K562 (cell line): Measurements from ENCODE around the gene PGPEP1. TPM values are rescaled to one million over a fixed set of nuclear protein-coding genes. Genes with fewer than 3 reads are reported as not detected.

Source experiments
- CBFA2T2 ChIP-seq: fragments of 450-650 bp; conservative IDR thresholded peaks from 2 replicates; pipeline ENCODE4 v1.6.1; 2017; ENCODE audit warnings: mild to moderate bottlenecking
- CBFB ChIP-seq: sonication (generic); formaldehyde crosslinking; IDR thresholded peaks from 2 replicates; pipeline ENCODE4 v1.4.0; 2020; ENCODE audit warnings: mild to moderate bottlenecking, missing genetic modification reagents
- EP400 ChIP-seq: fragments of 450-650 bp; IDR thresholded peaks from 2 replicates; pipeline ENCODE4 v1.6.1; 2017; ENCODE audit warnings: antibody characterized with exemption, mild to moderate bottlenecking, moderate library complexity
- EWSR1 ChIP-seq: fragments of 450-650 bp; IDR thresholded peaks from 2 replicates; pipeline ENCODE4 v1.6.1; 2018; ENCODE audit warnings: borderline replicate concordance, mild to moderate bottlenecking, low read depth, moderate library complexity; ENCODE audit not compliant: partially characterized antibody
- HMGN3 ChIP-seq: IDR thresholded peaks from 2 replicates; pipeline ENCODE4 v1.6.1; 2011; ENCODE audit warnings: borderline replicate concordance, low read depth, mild to moderate bottlenecking, mixed read lengths, low read length; ENCODE audit not compliant: insufficient read length; ENCODE audit errors: extremely low read depth
- ILK ChIP-seq: fragments of 450-650 bp; IDR thresholded peaks from 2 replicates; pipeline ENCODE4 v1.6.1; 2016; ENCODE audit warnings: missing genetic modification characterization, low read depth, mild to moderate bottlenecking, missing compliant biosample characterization, moderate library complexity, borderline replicate concordance
- KAT7 ChIP-seq: sonication (generic); formaldehyde crosslinking; IDR thresholded peaks from 2 replicates; pipeline ENCODE4 v1.8.0; 2022; ENCODE audit warnings: missing genetic modification reagents, mild to moderate bottlenecking, borderline replicate concordance
- MEIS2 ChIP-seq: fragments of 450-650 bp; IDR thresholded peaks from 2 replicates; pipeline ENCODE4 v1.6.1; 2014; ENCODE audit warnings: mild to moderate bottlenecking; ENCODE audit not compliant: partially characterized antibody
- PHF21A ChIP-seq: fragments of 450-650 bp; IDR thresholded peaks from 2 replicates; pipeline ENCODE4 v1.6.1; 2017; ENCODE audit warnings: low read depth, borderline replicate concordance
- ZEB2 ChIP-seq: fragments of 450-650 bp; IDR thresholded peaks from 2 replicates; pipeline ENCODE4 v1.6.1; 2016
- ZFP36 ChIP-seq: fragments of 150-350 bp; IDR thresholded peaks from 2 replicates; pipeline ENCODE4 v1.6.1; 2018; ENCODE audit warnings: low read length, low read depth; ENCODE audit not compliant: partially characterized antibody
- polyA plus RNA-seq, 8 experiments: library from polyadenylated mRNA; depleted of rRNA in 4 of 8; stranded (reverse) in 5 of 8; unstranded in 3 of 8; fragments of >200 nt; fragmentation: Nextera tagmentation in 2 of 8; fragmentation: Illumina TruSeq in 1 of 8; extraction: Ambion mirVana in 2 of 8; extraction: Trizol in 1 of 8; gene quantifications; 2 replicates each; pipeline versions ENCODE4 v1.2.1 to v1.2.3, GENCODE V29; 2011 to 2014; ENCODE audit warnings: inconsistent platforms in 1 of 8, missing spikeins in 1 of 8
- total RNA-seq, 7 experiments: library from RNA; depleted of rRNA in 6 of 7; stranded (reverse); fragments of >200 nt in 6 of 7; fragmentation: Illumina TruSeq in 2 of 7; extraction: Trizol in 2 of 7; gene quantifications; 2 replicates each; pipeline versions ENCODE4 v1.2.1 to v1.2.3, GENCODE V29; 2011 to 2021; ENCODE audit warnings: low replicate concordance in 1 of 7
- TF ChIP-seq, protein P1 (sequence below), 2 experiments: fragments of 450-650 bp; IDR thresholded peaks; 2 replicates each; pipeline ENCODE4 v1.6.1; 2016; ENCODE audit warnings: mild to moderate bottlenecking in 2 of 2, borderline replicate concordance in 1 of 2, low read depth in 1 of 2, moderate library complexity in 1 of 2
- TF ChIP-seq, protein P2 (sequence below): fragments of 200-800 bp; sonication (Bioruptor generic); IDR thresholded peaks from 2 replicates; pipeline ENCODE4 v1.6.1; 2017; ENCODE audit warnings: missing genetic modification characterization, missing compliant biosample characterization
- TF ChIP-seq, protein P3 (sequence below): fragments of 450-650 bp; IDR thresholded peaks from 2 replicates; pipeline ENCODE4 v1.7.1; 2018; ENCODE audit warnings: mild to moderate bottlenecking, low read depth; ENCODE audit not compliant: partially characterized antibody

The PGPEP1 gene
- total and polyA plus RNA-seq, 9 of the 15 experiments (the other 6 are each of a cell fraction or from before 2014, with no cell fraction given), result 10.0 to 69.6 (median 33.5) TPM

DNA sequence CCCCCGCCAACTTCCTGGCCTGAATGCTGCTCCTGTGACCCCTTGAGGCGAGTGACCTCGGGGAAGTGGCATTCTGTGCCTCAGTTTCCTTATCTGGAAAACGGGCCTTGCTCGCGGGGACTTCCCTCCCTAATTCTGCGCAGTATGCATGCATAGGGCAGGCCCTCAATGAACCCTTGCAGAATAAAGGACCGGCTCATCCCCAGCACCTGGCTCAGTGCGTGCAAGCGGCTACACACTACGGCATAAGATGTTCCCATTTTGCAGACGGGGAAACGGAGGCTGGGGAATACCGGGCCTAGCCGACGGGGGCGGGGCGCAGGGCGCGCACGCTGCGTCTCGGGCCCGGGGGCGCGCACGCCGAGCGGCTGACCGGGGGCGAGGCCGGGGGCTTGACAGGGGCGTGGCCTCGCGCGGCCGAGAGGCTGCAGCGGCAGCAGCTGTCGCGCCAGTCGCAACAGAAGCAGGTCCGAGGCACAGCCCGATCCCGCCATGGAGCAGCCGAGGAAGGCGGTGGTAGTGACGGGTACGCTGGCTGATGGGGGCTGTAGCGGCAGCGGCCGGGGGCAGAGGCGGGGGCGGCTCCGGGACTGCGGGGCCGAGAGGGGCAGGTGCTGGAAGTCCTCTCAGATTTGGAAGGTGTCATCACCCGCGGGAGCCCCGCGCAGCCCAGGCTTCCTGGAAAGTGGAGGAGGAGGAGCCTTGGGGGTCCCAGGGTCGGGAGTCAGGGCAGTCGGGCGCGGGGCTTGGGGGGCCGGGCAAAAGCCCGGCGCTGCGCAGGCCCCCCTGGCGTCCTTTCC is at the start of gene PGPEP1 (continued):
- TF ChIP-seq, protein P1, sequence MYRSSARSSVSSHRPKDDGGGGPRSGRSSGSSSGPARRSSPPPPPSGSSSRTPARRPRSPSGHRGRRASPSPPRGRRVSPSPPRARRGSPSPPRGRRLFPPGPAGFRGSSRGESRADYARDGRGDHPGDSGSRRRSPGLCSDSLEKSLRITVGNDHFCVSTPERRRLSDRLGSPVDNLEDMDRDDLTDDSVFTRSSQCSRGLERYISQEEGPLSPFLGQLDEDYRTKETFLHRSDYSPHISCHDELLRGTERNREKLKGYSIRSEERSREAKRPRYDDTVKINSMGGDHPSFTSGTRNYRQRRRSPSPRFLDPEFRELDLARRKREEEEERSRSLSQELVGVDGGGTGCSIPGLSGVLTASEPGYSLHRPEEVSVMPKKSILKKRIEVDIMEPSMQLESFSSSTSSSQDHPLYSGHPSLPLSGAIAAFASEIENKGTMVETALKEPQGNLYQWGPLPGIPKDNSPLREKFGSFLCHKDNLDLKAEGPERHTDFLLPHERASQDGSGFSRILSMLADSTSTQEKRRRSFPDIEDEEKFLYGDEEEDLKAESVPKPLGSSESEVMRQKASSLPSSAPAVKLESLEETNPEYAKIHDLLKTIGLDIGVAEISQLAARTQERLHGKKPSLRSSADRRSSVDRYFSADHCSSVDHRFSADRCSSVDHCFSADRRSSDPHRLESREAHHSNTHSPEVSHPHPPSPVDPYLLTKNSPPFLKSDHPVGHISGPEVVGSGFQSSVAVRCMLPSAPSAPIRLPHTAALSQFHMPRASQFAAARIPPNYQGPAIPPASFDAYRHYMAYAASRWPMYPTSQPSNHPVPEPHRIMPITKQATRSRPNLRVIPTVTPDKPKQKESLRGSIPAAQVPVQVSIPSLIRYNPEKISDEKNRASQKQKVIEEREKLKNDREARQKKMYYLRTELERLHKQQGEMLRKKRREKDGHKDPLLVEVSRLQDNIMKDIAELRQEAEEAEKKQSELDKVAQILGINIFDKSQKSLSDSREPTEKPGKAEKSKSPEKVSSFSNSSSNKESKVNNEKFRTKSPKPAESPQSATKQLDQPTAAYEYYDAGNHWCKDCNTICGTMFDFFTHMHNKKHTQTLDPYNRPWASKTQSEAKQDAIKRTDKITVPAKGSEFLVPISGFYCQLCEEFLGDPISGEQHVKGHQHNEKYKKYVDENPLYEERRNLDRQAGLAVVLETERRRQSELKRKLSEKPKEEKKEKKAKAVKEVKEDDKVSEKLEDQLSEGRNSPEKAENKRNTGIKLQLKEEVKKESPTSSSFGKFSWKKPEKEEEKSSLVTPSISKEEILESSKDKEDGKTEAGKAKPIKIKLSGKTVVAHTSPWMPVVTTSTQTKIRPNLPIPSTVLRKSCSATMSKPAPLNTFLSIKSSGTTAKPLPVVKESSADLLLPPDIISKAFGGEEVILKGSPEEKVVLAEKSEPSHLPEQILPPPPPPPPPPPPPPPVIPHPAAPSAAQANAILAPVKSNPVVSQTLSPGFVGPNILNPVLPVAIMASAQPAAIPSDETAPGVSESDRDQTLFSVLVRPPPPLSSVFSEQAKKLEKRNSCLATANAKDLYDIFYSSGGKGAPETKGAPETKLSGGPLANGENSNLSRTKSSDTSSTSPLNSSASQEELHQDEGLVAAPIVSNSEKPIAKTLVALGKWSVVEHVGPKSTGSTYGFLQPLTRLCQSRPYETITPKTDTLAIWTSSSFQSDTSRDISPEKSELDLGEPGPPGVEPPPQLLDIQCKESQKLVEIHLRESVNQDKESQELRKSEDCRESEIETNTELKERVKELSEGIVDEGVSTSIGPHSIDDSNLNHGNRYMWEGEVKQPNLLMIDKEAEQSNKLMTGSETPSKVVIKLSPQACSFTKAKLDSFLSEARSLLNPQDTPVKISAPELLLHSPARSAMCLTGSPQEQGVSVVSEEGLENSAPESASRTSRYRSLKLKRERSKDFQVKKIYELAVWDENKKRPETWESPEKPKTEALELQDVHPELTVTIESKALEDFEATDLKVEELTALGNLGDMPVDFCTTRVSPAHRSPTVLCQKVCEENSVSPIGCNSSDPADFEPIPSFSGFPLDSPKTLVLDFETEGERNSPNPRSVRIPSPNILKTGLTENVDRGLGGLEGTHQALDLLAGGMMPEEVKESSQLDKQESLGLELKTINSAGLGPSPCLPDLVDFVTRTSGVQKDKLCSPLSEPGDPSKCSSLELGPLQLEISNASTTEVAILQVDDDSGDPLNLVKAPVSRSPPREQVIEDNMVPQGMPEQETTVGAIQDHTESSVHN (IDR thresholded peaks at IDR 0.05; ENCODE audit: borderline replicate concordance in 1 of 2, low read depth in 1 of 2), result no peak
- TF ChIP-seq EP400 (no peak), ILK (no peak), HMGN3 (peak; percentile 58), CBFB (0 out of 2 replicates have a peak, but pooled peaks have one; percentile 15), CBFA2T2 (no peak), MEIS2 (peak; percentile 28), KAT7 (0 out of 2 replicates have a peak, but pooled peaks have one; percentile 44), ZEB2 (no peak), EWSR1 (no peak), PHF21A (no peak), ZFP36 (peak; percentile 39)
- TF ChIP-seq, protein P2, sequence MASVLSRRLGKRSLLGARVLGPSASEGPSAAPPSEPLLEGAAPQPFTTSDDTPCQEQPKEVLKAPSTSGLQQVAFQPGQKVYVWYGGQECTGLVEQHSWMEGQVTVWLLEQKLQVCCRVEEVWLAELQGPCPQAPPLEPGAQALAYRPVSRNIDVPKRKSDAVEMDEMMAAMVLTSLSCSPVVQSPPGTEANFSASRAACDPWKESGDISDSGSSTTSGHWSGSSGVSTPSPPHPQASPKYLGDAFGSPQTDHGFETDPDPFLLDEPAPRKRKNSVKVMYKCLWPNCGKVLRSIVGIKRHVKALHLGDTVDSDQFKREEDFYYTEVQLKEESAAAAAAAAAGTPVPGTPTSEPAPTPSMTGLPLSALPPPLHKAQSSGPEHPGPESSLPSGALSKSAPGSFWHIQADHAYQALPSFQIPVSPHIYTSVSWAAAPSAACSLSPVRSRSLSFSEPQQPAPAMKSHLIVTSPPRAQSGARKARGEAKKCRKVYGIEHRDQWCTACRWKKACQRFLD, result peak; percentile 77
- TF ChIP-seq, protein P3, sequence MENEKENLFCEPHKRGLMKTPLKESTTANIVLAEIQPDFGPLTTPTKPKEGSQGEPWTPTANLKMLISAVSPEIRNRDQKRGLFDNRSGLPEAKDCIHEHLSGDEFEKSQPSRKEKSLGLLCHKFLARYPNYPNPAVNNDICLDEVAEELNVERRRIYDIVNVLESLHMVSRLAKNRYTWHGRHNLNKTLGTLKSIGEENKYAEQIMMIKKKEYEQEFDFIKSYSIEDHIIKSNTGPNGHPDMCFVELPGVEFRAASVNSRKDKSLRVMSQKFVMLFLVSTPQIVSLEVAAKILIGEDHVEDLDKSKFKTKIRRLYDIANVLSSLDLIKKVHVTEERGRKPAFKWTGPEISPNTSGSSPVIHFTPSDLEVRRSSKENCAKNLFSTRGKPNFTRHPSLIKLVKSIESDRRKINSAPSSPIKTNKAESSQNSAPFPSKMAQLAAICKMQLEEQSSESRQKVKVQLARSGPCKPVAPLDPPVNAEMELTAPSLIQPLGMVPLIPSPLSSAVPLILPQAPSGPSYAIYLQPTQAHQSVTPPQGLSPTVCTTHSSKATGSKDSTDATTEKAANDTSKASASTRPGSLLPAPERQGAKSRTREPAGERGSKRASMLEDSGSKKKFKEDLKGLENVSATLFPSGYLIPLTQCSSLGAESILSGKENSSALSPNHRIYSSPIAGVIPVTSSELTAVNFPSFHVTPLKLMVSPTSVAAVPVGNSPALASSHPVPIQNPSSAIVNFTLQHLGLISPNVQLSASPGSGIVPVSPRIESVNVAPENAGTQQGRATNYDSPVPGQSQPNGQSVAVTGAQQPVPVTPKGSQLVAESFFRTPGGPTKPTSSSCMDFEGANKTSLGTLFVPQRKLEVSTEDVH, result no peak
